GM21528 (cell line): Measurements from ENCODE around the gene ODAM.
"Not testable (repeated sequence)": the region's sequence is repeated elsewhere in the genome, so short reads cannot be mapped to it uniquely, and the experiment has no call there.

ENCODE experiments used
- ATAC-seq: cut with Tn5 transposase; IDR thresholded peaks from one replicate; pipeline ENCODE4 v1.9.1; 2021; ENCODE audit warnings: mild to moderate bottlenecking, moderate library complexity; ENCODE audit not compliant: unreplicated experiment, low FRiP score

The ODAM gene

DNA sequence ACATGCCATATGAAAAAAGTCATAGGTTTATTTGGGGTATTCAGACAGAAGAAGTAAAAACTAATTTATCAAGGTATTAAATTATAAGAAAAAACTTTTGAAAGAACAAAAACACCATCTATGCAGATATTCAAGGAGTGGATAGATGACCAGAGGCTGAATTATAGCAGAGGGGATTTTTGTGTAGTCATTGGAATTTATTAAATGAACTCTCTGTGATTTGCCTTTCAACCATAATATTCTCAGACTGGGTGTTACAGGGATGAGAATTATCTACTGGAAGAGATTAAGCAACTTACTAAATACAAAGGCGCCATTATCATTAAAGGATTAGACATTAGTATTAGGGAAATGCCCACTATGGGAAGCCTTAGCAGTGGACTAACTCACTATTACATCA is 21.0 kb downstream of the ODAM start:
- not testable (repeated sequence) for ATAC-seq

DNA sequence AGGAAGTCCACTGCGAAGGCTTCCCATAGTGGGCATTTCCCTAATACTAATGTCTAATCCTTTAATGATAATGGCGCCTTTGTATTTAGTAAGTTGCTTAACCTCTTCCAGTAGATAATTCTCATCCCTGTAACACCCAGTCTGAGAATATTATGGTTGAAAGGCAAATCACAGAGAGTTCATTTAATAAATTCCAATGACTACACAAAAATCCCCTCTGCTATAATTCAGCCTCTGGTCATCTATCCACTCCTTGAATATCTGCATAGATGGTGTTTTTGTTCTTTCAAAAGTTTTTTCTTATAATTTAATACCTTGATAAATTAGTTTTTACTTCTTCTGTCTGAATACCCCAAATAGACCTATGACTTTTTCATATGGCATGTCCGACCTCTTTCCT is 25.9 kb downstream of the ODAM start:
- not testable (repeated sequence) for ATAC-seq

DNA sequence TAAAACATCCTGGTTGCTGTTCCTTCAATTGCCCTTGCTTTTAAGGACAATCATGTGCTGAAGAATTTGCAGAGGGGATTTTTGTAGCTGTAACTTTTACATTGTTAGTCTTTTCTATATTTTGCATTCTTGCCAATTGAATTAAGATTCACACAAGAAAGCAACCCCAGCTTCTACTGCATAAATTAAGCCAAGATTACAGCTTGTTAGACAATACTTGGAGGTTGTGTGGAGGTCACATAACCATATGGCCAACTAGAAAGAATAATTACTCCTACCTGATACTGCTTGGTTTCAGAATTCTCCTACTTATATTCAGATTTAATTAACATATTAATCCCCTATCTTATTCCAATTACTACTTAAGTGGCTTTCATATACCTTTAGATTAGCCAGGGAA is 26.3 kb downstream of the ODAM start:
- not testable (repeated sequence) for ATAC-seq

DNA sequence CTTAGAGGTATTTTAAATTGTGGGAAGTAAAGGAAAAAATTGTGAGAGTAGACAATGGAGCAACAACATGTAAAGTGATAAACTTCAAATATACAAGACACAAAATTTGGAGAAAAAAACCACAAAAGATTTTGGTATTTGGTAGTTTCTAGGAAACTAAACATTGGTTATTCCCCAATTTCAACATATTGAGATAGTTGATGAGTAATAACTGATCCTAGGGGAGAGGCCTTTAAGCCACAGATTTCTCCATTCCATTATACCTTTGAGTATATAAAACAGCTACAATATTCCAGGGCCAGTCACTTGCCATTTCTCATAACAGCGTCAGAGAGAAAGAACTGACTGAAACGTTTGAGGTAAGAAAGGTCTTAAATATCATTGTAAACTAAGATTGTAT is 30.3 kb downstream of the ODAM start, which contains the start of gene FDCSP:
Gene FDCSP, plus strand, starts transcription at position 301 of the 400 bp plus-strand sequence. CDS start 5,071 bp downstream, outside the sequence.
- ATAC-seq = no peak

DNA sequence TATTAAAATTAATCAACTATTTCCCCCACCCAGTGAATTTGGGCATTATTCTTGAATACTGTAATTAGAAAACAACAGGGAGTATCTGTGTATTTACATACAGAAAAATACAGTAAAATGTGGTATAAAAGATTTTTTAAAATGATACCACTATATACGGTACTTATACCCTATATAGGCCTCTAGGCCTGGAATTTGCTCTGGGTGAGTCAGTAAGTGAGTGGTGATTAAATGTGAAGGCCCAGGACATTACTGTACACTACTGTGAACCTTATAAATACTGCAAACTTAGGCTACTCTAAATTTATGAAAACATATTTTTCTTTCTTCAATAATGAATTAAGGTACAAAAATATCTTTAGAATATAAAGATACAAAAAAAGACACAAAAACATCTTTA is 40.6 kb downstream of the ODAM start:
- no peak for ATAC-seq

DNA sequence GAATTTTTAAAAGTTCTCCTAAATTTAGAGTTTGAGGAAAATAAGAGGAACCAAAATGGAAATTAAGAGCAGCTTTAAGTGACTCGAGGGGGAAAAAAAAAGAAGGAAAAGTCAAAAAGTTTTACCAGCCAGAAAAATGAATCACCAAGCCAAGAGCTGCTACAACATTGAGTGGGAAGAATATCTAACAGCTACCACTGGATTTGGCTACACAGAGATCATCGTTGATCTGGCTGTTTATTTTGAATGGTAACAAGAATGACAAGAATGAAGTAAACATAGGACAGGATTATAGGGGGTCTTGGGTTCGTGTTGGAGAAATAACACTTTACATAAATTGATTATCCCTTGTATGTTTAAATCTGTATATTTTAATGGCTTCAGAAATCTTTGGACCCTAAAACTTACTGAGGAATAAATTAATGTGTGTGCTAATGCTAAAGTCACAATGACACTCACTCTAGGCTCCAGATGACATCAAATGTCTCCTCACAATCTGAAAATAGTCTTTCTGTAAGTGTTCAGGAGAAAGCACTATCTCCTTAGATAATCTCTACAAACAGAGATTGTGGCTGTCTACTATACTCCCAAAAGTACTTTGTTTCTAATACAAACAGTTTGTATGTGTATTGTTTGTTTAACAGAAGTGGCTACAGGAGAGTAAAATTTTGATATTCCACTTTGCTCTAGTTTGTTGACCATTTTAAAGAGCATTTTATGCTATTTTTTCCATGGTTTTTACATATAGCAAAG is 43.8 kb downstream of the ODAM start:
- no peak for ATAC-seq

DNA sequence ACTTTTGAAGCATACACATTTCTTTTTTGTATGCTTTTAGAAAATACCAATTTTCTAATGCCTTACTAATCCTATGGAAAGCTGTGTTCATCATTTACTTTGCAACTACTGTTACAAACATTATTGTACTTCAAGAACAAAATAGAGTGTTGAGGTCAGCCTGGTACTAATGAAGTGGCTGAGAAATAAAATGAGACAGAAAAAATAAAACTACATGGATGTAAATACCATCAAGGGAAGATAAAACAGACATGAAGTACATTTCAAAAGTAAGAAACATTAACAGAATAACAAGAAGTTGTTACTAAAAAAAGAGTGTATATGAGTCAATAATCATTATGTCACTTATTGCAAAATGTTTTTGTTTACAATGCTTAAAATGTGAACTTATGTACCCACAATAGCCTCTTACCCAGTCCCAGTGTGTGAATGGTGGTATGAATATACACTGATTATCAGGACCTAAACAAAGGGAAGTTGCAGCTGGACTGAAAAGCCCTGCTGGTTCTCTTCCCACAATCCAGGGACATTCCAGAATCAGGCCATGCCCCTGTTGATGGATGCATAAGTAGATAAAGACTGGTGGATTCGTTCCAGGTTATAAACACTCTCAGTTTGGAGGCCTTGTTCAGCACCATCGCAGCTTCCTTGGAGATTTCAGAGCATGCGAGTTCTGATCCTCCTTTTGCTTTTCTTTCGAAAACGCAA is 44.5 kb downstream of the ODAM start:
- ATAC-seq = no peak

DNA sequence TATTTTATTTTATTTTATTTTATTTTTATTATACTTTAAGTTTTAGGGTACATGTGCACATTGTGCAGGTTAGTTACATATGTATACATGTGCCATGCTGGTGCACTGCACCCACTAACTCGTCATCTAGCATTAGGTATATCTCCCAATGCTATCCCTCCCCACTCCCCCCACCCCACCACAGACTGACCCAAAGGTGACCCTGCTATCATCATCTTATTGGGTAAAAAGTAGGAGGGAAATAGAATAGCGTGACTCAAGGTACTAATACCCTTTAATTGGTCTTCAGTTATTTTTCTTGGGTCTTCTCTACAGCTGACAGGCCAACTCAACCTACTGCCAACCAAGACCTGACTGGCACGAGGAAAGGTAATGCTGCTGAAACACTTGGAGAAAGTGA is 46.8 kb downstream of the ODAM start, which contains the start of gene CSN3:
Gene CSN3, plus strand, starts transcription at position 301 of the 400 bp plus-strand sequence. CDS start 2,223 bp downstream, outside the sequence.
- not testable (repeated sequence) for ATAC-seq

DNA sequence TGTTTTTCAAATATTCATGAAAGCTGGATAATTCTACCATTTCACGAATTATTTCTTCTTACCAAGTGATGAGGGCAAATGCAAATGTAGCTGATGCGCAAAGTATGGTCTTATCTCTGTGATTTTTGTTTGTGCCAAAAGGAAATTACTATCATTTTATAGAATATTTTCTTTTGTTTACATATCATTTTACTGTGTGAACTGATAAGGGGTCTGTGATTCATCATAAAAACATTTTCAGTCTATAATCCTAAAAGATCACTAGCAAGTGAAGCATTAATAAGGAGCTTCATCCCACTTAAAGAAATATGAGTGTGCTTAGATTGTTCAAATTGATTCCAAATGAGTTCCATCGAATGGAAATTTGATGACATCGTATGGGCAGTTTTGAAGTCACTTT is 47.6 kb downstream of the ODAM start:
- ATAC-seq = no peak

DNA sequence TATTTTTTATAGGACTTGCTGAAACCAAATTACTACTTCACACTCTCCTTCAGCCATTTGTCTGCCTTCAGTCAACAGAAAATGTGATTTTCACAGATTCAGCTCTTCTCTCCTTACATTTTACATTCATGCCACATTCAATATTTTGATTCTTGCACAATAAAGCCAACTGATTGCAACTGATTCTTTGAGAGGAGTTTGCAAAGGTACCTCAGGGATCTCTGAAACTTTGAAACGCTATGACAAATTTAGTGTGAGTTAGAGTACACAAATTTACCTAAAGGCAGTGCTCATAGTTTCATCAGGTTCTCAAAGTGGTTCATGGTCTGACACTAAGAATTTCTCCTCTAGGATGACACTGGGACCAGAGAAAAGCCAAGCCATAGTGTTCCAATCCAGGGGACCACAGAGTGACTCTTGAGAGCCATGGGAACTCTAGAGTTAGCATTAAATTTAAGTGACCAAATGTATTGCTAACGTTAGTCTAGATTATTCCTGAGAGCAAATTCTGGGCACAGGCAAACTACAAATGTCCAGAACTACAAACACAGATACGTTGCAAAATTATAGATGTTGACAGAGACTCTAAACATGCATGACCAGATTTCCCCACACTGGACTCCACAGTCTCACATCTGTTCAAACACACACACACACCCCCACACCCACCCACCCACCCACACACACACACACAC is 55.9 kb downstream of the ODAM start:
- ATAC-seq = no peak

DNA sequence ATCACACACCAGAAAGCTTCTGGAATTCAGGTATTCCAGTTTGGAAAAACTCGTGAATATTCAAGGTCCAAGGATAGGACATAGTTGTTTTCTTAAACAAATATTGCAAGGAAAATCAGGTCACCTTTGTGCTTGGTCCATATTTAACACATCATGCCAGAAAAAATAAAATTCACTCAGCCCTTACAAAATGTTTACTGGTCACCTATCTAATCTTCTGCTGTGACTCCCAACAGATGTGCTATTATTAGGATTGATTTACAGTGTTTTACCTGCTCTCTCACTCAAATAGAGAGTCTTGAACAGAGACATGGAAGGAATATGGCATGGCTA is 56.4 kb downstream of the ODAM start:
- ATAC-seq = no peak
